B cell (primary cell): ENCODE measurements around the gene SMC6. TPM values are rescaled to one million over a fixed set of nuclear protein-coding genes. Genes with fewer than 3 reads are reported as not detected.

Source experiments
- ATAC-seq: fragments of 200-7000 bp; cut with Tn5 transposase; one replicate; pipeline ENCODE4 v1.10.0; 2021; ENCODE audit warnings: low read depth, mild to moderate bottlenecking, moderate number of reproducible peaks, moderate library complexity
- CTCF ChIA-PET: fragments of 350-600 bp; sonication (Branson Sonifier 250); formaldehyde crosslinking; loops from one replicate; lab custom pipeline; 2021; ENCODE audit warnings: antibody characterized with exemption, inconsistent platforms; lab: Charles Lee
- POLR2A ChIA-PET: fragments of 350-600 bp; sonication (Branson Sonifier 250); formaldehyde crosslinking; loops from one replicate; lab custom pipeline; 2021; ENCODE audit warnings: antibody characterized with exemption; lab: Charles Lee
- DNase-seq: peaks from one replicate; pipeline ENCODE4 v3.0.0; 2013
- H2AFZ ChIP-seq: 2 replicates; pipeline ENCODE4 v1.6.1; 2012; ENCODE audit warnings: mild to moderate bottlenecking, low read depth, low read length; ENCODE audit not compliant: insufficient read depth, poor library complexity, severe bottlenecking
- H3K27ac ChIP-seq, 2 donors: 1 replicate in 1 of 2; 2 replicates in 1 of 2; pipeline ENCODE4 v1.5.1; 2012 to 2013; ENCODE audit warnings: low read length in 2 of 2, mild to moderate bottlenecking in 2 of 2, moderate library complexity in 1 of 2
- H3K27me3 ChIP-seq, 4 experiments: fragments of 200-600 bp in 1 of 4; sonication (generic) in 1 of 4; replicated peaks in 1 of 4; 1 replicate in 2 of 4; 2 replicates in 2 of 4; pipeline versions ENCODE4 v1.6.1 to v1.7.0; 2013 to 2016; ENCODE audit warnings: low read length in 3 of 4, mild to moderate bottlenecking in 2 of 4, mixed read lengths in 1 of 4, moderate library complexity in 1 of 4; ENCODE audit not compliant: insufficient read depth in 4 of 4, control insufficient read depth in 3 of 4; ENCODE audit errors: control extremely low read depth in 1 of 4
- H3K36me3 ChIP-seq, 2 experiments: replicated peaks in 1 of 2; 1 replicate in 1 of 2; 2 replicates in 1 of 2; pipeline versions ENCODE4 v1.6.1 to v1.7.1; 2013; ENCODE audit warnings: low read length in 1 of 2; ENCODE audit not compliant: insufficient read depth in 2 of 2, control insufficient read depth in 1 of 2; ENCODE audit errors: control extremely low read depth in 1 of 2, extremely low read depth in 1 of 2
- H3K4me1 ChIP-seq, 2 donors: fragments of 200-600 bp in 1 of 2; sonication (generic) in 1 of 2; 1 replicate in 1 of 2; 2 replicates in 1 of 2; pipeline versions ENCODE4 v1.5.1 to v1.6.1; 2013 to 2017; ENCODE audit warnings: low read length in 2 of 2; ENCODE audit not compliant: control insufficient read depth in 2 of 2, insufficient read depth in 2 of 2
- H3K4me2 ChIP-seq: replicated peaks from 2 replicates; pipeline ENCODE3; 2012; ENCODE audit warnings: mild to moderate bottlenecking, low read depth, low read length; ENCODE audit not compliant: poor library complexity, severe bottlenecking
- H3K4me3 ChIP-seq, 5 experiments: fragments of 200-600 bp in 1 of 5; sonication (generic) in 1 of 5; 1 replicate in 3 of 5; 2 replicates in 2 of 5; pipeline versions ENCODE4 v1.5.1 to v1.7.0; 2011 to 2016; ENCODE audit warnings: low read length in 4 of 5, mild to moderate bottlenecking in 4 of 5, low read depth in 2 of 5, control low read depth in 1 of 5, moderate library complexity in 1 of 5; ENCODE audit not compliant: insufficient read depth in 1 of 5; ENCODE audit errors: control extremely low read depth in 1 of 5, extremely low read depth in 1 of 5
- H3K79me2 ChIP-seq: fragments of 200-600 bp; sonication (generic); one replicate; pipeline ENCODE4 v1.6.0; 2016; ENCODE audit warnings: low read length; ENCODE audit not compliant: control insufficient read depth, insufficient read depth
- H3K9ac ChIP-seq: fragments of 200-600 bp; sonication (generic); 2 replicates; pipeline ENCODE4 v1.6.1; 2017; ENCODE audit warnings: mild to moderate bottlenecking, low read length, moderate library complexity
- H3K9me3 ChIP-seq, 3 donors: one replicate each; pipeline versions ENCODE4 v1.6.1 to v1.7.1; 2013; ENCODE audit warnings: low read length in 2 of 3; ENCODE audit not compliant: control insufficient read depth in 2 of 3, insufficient read depth in 1 of 3; ENCODE audit errors: control extremely low read depth in 1 of 3
- H4K20me1 ChIP-seq: 2 replicates; pipeline ENCODE4 v1.6.0; 2012; ENCODE audit warnings: mild to moderate bottlenecking, low read length; ENCODE audit not compliant: insufficient read depth, control insufficient read depth, poor library complexity, severe bottlenecking
- H3K27ac Mint-ChIP-seq: one replicate; pipeline ENCODE4 v1.8.0; 2021; ENCODE audit warnings: mixed read lengths
- H3K27me3 Mint-ChIP-seq: one replicate; pipeline ENCODE4 v1.8.0; 2021; ENCODE audit warnings: mixed read lengths
- H3K4me1 Mint-ChIP-seq: one replicate; pipeline ENCODE4 v1.8.0; 2021; ENCODE audit warnings: mixed read lengths
- H3K4me3 Mint-ChIP-seq: one replicate; pipeline ENCODE4 v1.8.0; 2021; ENCODE audit warnings: mixed read lengths
- H3K9me3 Mint-ChIP-seq: one replicate; pipeline ENCODE4 v1.8.0; 2022; ENCODE audit warnings: mixed read lengths; ENCODE audit not compliant: insufficient read depth
- EZH2 ChIP-seq: IDR thresholded peaks from 2 replicates; pipeline ENCODE4 v1.6.1; 2012; ENCODE audit warnings: borderline replicate concordance, low read depth, mild to moderate bottlenecking, moderate library complexity, low read length; ENCODE audit not compliant: insufficient read depth, poor library complexity, severe bottlenecking
- WGBS: methylation state at CpG from one replicate; pipeline ENCODE4 v1.1.5; 2013; ENCODE audit warnings: missing lambda C conversion rate; ENCODE audit not compliant: insufficient coverage; 5-methylcytosine and 5-hydroxymethylcytosine counted together
- intact Hi-C: fragments of 100-400 bp; cut with micrococcal nuclease; formaldehyde crosslinking; loops from one replicate; pipeline ENCODE4 v1.10.0; 2022
- polyA plus RNA-seq: library from polyadenylated mRNA; depleted of rRNA; stranded (reverse); fragments of >200 nt; gene quantifications from 2 replicates; pipeline ENCODE4 v1.2.3, GENCODE V29; 2012
- total RNA-seq, 2 donors: library from RNA; stranded (reverse); fragments of 120-200 nt in 1 of 2; gene quantifications; 1 replicate in 1 of 2; 2 replicates in 1 of 2; pipeline versions ENCODE4 v1.2.3 to v1.2.4, GENCODE V29; 2013 to 2022
- TF ChIP-seq, protein P1 (sequence below): fragments of 200-600 bp; IDR thresholded peaks from one replicate; pipeline ENCODE4 v1.8.0; 2022; ENCODE audit warnings: antibody characterized with exemption, mild to moderate bottlenecking

SMC6 gene
- total and polyA plus RNA-seq, 2 donors (not counting 1 experiment from before 2014, with no cell fraction given) = 27.2 to 111 TPM

DNA sequence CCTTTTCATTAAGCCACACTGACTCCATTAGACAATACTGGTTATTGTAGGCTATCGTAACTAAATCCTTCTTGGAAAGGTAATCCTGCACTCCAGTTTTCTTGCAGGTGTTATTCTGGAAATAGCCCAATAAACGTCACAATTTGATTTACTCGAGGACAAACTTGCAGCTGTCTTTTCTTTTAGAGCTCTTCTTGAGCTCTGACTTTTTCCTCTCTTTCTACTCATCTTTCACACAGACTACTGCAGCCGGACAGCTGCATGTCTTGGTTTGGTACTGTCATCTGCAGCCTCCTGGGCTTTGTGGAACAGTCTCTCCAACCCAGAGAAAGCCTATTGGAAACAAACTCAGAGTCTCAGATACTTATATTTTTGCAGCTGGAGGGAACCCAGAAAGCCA is 39.7 kb upstream of the SMC6 start:
- no peaks in the 10 kb centered on the region for H3K79me2 ChIP-seq
- ChIA-PET POLR2A (no interaction called here), CTCF (interaction anchor here (1.0 to 2.2 kb wide), 3 partner anchors 20 to 38 kb away, joined by 3 to 7 read pairs (median 3); no protein-coding TSS in a partner anchor)
- H3K4me1 ChIP-seq = peaks cover 2 to 13% of the 10 kb centered on the region in 2 donors
- H2AFZ ChIP-seq = no peak overlapping the region
- H3K27me3 ChIP-seq = no peaks in the 10 kb centered on the region
- H3K9ac ChIP-seq = no peak overlapping the region
- no peak overlapping the region for H3K4me3 ChIP-seq
- H3K4me1 Mint-ChIP-seq = peaks cover 28% of the 10 kb centered on the region
- H3K4me3 Mint-ChIP-seq = no peak overlapping the region
- H3K27me3 Mint-ChIP-seq = no peaks in the 10 kb centered on the region
- H3K27ac ChIP-seq = no peak overlapping the region
- 39% methylated on average over 4 of the region's 4 CpGs for WGBS
- DNase-seq = no peak
- no peak overlapping the region for H3K4me2 ChIP-seq
- no peaks in the 10 kb centered on the region for H3K9me3 ChIP-seq
- no peaks in the 10 kb centered on the region for H3K9me3 Mint-ChIP-seq
- TF ChIP-seq, protein P1, sequence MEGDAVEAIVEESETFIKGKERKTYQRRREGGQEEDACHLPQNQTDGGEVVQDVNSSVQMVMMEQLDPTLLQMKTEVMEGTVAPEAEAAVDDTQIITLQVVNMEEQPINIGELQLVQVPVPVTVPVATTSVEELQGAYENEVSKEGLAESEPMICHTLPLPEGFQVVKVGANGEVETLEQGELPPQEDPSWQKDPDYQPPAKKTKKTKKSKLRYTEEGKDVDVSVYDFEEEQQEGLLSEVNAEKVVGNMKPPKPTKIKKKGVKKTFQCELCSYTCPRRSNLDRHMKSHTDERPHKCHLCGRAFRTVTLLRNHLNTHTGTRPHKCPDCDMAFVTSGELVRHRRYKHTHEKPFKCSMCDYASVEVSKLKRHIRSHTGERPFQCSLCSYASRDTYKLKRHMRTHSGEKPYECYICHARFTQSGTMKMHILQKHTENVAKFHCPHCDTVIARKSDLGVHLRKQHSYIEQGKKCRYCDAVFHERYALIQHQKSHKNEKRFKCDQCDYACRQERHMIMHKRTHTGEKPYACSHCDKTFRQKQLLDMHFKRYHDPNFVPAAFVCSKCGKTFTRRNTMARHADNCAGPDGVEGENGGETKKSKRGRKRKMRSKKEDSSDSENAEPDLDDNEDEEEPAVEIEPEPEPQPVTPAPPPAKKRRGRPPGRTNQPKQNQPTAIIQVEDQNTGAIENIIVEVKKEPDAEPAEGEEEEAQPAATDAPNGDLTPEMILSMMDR = no peak
- TF ChIP-seq EZH2 = no peak
- no peak overlapping the region for H3K27ac Mint-ChIP-seq
- no peaks in the 10 kb centered on the region for H4K20me1 ChIP-seq
- intact Hi-C loops = no loop called here
- H3K36me3 ChIP-seq = no peaks in the 10 kb centered on the region
- ATAC-seq = no peak

DNA sequence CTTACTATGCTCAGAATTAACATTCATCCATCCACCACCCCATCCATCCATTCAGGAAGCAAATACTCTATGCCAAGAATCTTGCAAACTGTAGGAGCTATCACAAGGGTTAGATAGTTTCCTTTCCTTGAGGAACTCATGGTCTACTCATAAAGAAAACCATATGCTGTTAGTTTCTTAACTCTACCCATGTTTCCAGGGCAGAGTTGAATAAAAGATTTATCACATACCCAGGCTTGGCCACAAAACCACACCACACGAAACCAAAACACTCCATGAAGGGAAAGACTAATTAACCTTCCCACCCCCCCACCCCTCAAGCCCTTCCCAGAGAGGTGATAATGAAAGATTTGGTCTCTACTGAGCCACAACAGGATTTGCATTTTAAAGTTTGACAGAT is 38.9 kb upstream of the SMC6 start:
- H3K4me1 Mint-ChIP-seq = peaks cover 28% of the 10 kb centered on the region
- H3K27me3 ChIP-seq = no peaks in the 10 kb centered on the region
- no peak overlapping the region for H3K4me3 Mint-ChIP-seq
- H3K4me1 ChIP-seq = peaks cover 2 to 13% of the 10 kb centered on the region in 2 donors
- no peak overlapping the region for H3K4me2 ChIP-seq
- H2AFZ ChIP-seq = no peak overlapping the region
- H3K4me3 ChIP-seq = no peak overlapping the region
- H4K20me1 ChIP-seq = no peaks in the 10 kb centered on the region
- no peaks in the 10 kb centered on the region for H3K27me3 Mint-ChIP-seq
- H3K79me2 ChIP-seq = no peaks in the 10 kb centered on the region
- no peak overlapping the region for H3K27ac ChIP-seq
- no peak overlapping the region for H3K27ac Mint-ChIP-seq
- no peaks in the 10 kb centered on the region for H3K9me3 Mint-ChIP-seq
- ATAC-seq = no peak
- TF ChIP-seq EZH2 = no peak
- TF ChIP-seq, protein P1 = no peak
- POLR2A ChIA-PET = no interaction called here
- no peak overlapping the region for H3K9ac ChIP-seq
- H3K36me3 ChIP-seq = no peaks in the 10 kb centered on the region
- whole genome bisulfite sequencing = no CpG with 5 or more reads among the region's 1 CpG
- DNase-seq = no peak
- no peaks in the 10 kb centered on the region for H3K9me3 ChIP-seq
- intact Hi-C loops = no loop called here
- CTCF ChIA-PET = interaction anchor here (1.4 to 2.2 kb wide), 2 partner anchors 21 to 37 kb away, joined by 3 to 7 read pairs; no protein-coding TSS in a partner anchor
